HTR-8/SVneo (cell line): Measurements from ENCODE around the gene EIF5.
A peak's percentile ranks its signal among the peaks of the same experiment; 100 is the strongest.

ENCODE experiments used
- DNase-seq: peaks from one replicate; pipeline ENCODE4 v3.0.0; 2011; ENCODE audit warnings: low spot score, mixed read lengths; ENCODE audit not compliant: insufficient read length
- FAIRE-seq: peaks from 2 replicates; lab custom pipeline; 2011; peaks lifted over from hg19 to GRCh38; lab: Jason Lieb, UNC

The EIF5 gene

DNA sequence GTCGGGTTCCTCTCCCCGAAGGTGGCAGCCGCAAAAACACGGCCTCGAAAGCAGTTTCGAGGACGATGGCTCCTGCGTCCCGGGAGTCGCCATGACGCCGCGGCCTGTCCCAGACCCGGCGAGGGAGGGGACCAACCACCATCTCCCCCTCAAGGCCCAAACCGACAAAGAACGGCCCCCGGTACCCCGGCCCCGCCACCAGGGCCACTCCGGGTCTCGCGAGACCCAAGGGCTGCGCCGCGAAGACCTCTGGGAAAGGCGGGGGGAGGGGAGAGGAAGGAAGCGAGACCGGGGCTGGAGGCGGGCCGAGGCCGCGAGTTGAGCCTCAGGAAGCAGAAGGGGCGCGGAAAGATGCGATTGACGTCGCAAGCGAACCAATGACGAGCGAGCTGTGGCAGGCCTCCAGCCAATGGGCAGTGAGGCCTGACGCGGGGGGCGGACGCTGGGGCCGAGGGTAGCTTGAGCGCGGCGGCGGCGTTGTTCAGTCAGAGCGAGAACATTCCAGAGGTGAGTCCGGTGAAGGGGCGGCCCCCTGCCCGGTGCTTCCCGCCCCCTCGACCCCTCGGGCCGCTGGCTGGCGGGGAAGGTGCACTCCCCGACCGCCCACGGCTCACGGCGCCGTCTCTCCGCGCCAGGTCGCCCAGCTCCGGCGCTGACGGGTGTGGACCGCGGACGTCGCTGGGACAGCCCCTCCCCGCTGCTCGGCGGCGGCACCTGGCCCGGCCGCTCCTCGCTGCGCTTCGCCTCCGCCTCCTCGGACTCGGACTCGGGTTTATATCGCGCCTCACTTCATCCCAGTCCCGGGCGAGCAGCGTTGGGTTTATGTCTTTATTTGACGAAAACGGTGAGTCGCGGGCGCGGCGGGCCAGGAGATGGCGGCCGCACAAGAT lies at the start of gene EIF5:
TSS of gene EIF5 (plus strand) at position 484 of the 890 bp plus-strand sequence. CDS start 1,624 bp downstream, outside the sequence.
- DNase-seq: peak; percentile 95
- peak; percentile 93 for FAIRE-seq

GRCh38 chr14:103284574-103285467 lies 49.2 kb upstream of the EIF5 start:
- DNase-seq: no peak
- no peak for FAIRE-seq

DNA sequence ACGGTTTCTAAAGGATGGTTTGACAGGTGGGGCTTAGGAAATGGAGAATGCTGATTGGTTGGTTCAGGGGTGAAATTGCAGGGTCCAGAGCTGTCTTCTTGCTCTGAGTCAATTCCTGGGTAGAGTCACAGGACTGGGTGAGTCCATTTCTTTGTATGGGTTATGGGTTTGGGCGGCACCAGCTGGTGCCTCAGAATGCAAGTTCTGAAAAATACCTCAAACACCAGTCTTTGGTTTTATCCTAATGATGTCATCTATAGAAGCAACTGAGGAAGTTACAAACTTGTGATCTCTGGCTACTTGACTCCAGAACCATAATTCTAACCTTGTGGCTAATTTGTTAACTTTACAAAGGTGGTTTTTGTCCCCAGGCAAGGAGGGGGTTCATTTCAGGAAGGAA lies 47.6 kb upstream of the EIF5 start:
- no peak for DNase-seq
- no peak for FAIRE-seq

- FAIRE-seq (no peak), DNase-seq (no peak)
Observed at GRCh38 chr14:103286968-103287850, 46.8 kb upstream of the EIF5 start.

GRCh38 chr14:103288076-103288766 lies 45.8 kb upstream of the EIF5 start:
- no peak for DNase-seq
- FAIRE-seq: no peak

GRCh38 chr14:103290056-103290455 lies 44.0 kb upstream of the EIF5 start:
- no peak for FAIRE-seq
- DNase-seq: no peak

DNA sequence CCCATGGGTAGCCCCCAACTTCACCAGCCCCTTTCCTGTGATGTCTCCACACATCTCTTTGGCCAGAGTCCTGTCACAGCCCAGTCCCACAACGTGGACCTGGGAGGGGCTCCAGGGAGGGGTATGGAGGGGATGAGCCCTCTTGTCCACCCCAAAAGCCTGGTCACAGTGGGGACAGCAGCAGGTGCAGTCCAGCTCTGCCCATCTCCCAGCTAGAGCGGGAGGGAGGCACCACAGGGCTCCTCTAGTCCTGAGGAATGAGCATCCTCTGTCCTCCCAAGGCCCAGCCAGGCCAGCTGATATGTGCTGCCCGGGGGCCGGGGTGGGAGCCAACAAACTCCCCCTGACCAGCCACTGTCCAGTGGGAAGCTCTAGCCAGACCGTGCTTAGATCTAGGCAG lies 43.5 kb upstream of the EIF5 start:
- no peak for FAIRE-seq
- no peak for DNase-seq

DNA sequence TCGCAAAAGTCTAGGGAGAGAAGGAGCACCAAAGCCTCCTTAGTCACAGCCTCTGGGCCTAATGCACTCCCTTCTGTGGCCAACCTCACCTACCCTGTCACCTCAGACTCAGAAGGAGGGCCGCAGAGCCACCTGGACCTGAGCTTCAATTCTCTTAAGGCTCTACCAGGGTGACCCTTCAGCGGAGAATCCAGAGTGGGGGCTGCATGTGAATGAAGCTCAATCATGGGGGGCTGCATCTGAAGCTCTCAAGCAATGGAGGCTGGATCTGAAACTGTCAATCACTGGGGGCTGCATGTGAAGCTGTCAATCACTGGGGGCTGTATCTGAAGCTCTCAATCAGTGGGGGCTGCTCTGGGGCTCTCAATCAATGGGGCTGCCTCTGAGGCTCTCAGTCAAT lies 43.1 kb upstream of the EIF5 start:
- DNase-seq (no peak), FAIRE-seq (no peak)

- FAIRE-seq (peak; percentile 88), DNase-seq (peak; percentile 81)
Observed at GRCh38 chr14:103292426-103293374, 41.3 kb upstream of the EIF5 start.

GRCh38 chr14:103293465-103293864 lies 40.6 kb upstream of the EIF5 start:
- DNase-seq (no peak), FAIRE-seq (no peak)

DNA sequence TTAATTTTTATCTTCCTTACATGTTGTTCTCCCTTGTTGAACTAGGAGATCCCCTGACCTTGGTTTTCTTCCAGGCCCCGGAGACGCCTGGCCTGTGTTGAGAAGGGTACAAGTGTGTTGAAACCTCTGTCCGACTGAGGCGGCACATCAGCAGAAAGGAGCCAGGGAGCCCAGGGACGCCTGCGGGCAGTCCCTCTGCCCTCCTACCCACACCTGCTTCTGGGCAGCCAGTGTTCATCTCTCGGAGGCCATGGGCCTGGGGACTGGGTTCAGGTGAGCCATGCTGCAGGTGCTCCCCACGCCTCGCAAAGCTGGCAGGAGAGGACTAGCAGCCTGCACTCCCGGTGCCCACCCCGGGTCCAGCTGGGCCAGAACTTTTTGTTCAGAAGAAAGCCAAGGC lies 39.9 kb upstream of the EIF5 start:
- DNase-seq: no peak
- FAIRE-seq: no peak

- no peak for FAIRE-seq
- no peak for DNase-seq
Observed at GRCh38 chr14:103296007-103296406, 38.0 kb upstream of the EIF5 start.

DNA sequence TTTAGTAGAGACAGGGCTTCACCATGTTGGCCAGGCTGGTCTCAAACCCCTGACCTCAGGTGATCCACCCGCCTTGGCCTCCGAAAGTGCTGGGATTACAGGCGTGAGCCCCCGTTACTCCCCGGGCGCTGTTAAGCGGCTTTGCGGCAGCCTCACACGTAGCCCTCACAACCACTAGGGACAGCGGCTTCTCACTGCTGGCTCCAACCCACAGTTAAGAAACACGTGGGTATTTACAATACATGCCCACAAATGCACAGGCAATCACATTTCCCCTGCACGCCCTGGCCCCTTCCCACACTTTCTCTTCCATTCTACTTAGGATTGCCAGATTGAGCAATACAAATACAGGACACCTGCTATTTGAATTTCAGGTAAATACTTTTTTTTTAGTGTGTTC lies 37.0 kb upstream of the EIF5 start:
- no peak for FAIRE-seq

GRCh38 chr14:103298620-103299019 lies 35.4 kb upstream of the EIF5 start:
- no peak for DNase-seq
- FAIRE-seq: no peak

More for the DNA sequence above, 37.0 kb upstream of the EIF5 start:
- DNase-seq: no peak

- FAIRE-seq (no peak), DNase-seq (no peak)
Observed at GRCh38 chr14:103301512-103302354, 32.3 kb upstream of the EIF5 start.

- FAIRE-seq (no peak), DNase-seq (no peak)
Observed at GRCh38 chr14:103302966-103303365, 31.1 kb upstream of the EIF5 start.

DNA sequence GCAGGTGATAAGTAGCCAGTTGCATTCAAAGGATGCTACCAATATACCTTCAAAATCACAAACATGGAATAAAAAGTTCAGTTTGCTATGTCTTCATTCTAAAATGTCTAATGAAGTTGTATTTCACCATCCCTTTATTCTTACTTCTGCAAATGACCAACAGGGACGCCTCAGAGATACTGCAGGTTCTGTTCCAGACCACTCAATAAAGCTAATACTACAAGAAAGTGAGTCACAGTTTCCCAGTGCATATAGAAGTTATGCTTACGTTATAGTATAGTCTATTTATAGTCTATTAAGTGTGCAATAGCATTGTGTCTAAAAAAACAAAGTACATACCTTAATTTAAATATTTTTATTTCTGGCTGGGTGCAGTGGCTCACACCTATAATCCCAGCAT lies 29.3 kb upstream of the EIF5 start:
- FAIRE-seq (no peak), DNase-seq (no peak)
